GM19468 (cell line): Measurements from ENCODE around the gene TP53TG5.

Source experiments
- ATAC-seq: cut with Tn5 transposase; IDR thresholded peaks from one replicate; pipeline ENCODE4 v1.9.1; 2021; ENCODE audit warnings: mild to moderate bottlenecking, moderate library complexity, moderate number of reproducible peaks; ENCODE audit not compliant: unreplicated experiment; ENCODE audit errors: extremely low read depth

The TP53TG5 gene

GRCh38 chr20:45406260-45407066 is 28.3 kb upstream of the TP53TG5 start:
- no peak for ATAC-seq

DNA sequence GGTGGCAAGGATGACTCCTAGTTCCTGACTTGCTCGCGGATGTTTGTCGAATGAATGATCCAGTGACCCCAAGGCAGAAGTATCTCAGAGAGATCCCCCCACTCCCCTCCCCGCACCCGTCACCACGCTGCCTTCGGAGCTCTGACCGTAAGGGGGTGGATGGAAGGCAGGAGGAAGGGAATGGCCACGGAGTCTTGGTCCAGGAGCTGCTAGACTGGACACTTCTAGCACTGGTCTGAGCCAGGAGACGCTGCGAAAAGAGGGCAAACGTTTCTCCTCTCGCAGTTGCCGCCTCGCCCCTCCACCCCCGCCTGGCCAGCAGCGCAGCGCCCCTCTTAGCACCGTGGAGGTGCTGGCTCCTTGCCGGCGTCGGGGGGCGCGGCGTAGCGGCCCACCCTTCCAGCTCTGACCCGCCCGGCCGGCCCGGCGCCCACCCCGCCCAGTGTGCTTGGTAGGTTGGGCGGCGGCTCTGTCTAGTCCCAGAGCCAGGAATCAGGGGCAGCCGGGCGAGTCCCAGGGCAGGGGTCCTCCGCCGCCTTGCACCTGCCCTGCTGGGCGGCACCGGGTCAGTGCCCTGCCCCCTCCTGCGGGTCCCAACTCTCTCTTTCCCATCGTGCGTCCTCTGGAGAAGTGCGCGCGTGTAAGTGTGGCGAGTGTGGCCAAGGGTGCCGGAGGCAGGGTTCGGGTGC is 27.6 kb upstream of the TP53TG5 start:
- no peak for ATAC-seq

- no peak for ATAC-seq
These were observed 26.3 kb upstream of the TP53TG5 start for GRCh38 chr20:45404438-45404837.

- ATAC-seq, result no peak
These were observed 24.8 kb upstream of the TP53TG5 start for GRCh38 chr20:45402946-45403345.

- ATAC-seq, result no peak
These were observed 22.4 kb upstream of the TP53TG5 start for GRCh38 chr20:45400346-45401031.

GRCh38 chr20:45399018-45399417 is 20.9 kb upstream of the TP53TG5 start:
- no peak for ATAC-seq

- no peak for ATAC-seq
These were observed 16.9 kb upstream of the TP53TG5 start for GRCh38 chr20:45395114-45395415.

GRCh38 chr20:45394221-45395113 is 16.3 kb upstream of the TP53TG5 start:
- no peak for ATAC-seq

DNA sequence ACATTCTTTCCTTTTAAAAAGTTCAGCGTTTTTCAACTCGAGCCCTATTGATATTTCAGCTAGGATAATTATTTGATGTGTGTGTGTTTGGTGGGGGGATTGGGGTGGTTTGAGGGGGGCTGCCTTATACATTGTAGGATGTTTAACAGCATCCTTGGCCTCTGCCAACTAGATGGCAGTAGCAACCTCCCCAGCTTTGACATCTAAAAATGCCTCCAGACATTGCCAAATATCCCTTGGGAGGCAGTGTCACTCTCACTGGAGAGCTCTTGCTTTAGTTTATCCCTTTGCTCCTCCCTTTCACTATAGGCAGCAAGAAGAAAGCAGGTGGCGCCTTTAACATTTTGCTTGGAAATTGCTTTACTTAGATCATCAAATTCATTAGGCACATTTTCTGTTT is 14.6 kb upstream of the TP53TG5 start:
- no peak for ATAC-seq

DNA sequence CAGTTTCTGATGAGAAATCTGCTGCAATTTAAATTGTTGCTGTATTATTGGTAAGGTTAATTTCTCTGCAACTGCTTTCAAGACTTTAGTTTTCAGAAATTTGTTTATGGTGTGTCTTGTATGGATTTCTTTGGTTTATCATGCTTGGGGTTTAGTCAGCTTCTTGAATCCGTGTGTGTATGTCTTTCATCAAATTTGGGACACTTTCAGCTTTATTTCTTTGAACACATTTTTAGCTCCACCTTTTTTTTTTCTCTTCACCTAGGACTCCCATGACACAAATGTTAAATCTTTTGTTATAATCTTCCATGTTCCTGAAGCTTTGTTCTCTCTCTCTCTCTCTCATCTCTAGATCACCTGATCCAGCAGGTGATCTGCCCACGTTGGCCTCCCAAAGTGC is 13.4 kb upstream of the TP53TG5 start:
- ATAC-seq, result no peak

DNA sequence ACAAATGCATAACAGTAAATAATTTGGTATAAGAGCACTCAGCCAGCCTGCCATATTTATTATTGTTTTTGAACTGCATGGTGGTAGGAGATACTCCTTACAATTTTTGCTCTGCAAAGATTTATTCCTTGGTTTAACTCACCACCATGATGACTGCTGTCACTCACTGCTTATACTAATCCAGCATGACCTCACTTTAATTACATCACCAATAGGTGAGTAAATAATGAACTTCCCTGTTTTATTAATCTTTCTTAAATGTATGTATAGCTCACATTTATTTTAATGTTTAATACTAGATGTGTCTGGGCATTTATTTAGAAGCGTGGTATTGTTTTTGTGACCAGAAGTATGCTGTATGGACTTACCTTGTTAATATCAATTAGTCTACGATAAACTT is 12.8 kb upstream of the TP53TG5 start:
- no peak for ATAC-seq

- no peak for ATAC-seq
These were observed 9.1 kb upstream of the TP53TG5 start for GRCh38 chr20:45387274-45387673.

DNA sequence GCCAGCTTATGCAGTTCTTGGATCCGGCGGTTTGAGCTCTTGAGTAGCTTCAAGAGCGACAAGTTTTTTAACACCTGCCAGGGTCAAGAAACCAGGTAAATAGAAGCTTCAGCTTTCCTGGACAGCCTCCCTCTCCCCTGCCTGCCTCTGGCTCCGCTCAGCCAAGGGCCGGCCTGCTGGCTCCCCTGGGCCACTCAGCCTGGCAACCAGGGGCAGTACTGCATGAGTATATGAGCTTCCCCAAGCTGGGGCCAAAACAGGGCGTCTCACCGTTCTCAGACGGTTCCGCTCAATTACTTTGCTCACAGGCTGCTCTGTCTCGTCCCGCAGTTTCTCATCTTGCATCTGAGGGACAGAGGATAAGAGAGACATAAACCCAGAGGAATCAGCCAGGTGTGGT is 856 bp downstream of the TP53TG5 start:
- no peak for ATAC-seq

- ATAC-seq, result no peak
These were observed 3.2 kb downstream of the TP53TG5 start for GRCh38 chr20:45374966-45375365.

DNA sequence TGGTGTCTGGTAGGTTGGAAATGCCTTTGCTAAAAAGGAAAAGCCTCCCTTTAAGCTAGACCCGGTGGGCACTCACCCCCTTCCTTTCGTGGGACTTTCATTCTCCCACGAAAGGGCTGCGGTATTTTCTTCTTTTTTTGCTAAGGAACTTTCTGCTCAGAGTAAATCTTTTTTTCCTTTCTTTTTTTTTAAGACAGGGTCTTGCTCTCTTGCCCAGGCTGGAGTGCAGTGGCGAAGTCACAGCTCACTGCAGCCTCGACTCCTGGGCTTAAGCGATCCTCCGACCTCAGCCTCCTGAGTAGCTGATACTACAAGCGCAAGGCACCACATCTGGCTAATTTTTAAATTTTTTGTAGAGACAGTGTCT is 4.0 kb downstream of the TP53TG5 start:
- ATAC-seq, result no peak

DNA sequence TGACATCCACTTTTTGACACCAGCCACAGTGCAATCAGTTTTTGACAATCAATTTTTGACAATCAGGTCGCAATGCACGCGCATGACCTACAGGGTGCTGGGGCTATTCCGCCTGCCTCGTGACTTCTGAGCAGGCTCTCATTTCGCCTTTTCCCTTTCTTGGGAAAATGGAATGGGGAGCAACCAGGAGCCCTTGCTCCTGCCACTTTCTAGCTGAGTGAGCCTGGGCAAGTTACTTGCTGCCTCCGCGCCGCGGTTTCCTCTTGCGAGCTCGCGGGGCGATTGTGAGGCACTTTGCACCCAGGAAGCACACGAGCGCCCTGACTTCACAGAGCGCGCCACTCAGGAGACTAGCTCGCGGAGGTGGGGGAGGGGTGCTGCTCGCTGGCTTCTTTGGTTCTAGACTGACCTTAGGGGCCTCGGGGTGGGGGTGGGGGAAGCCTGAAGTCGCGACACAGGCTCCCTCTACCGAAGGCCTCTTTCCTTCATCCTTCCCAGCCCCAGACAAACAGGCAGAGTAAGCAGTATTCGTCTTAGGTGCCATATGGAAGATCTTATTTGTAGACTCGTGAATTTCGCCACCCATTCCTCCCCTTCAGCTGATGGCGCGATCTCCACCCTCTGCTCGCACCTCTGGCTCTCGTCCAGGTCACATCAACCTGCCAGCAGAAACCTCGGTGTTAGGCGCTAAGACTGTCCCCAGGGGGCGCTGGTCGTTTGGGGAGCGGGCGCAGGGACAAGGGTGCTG is 4.6 kb downstream of the TP53TG5 start:
- ATAC-seq, result no peak

- ATAC-seq, result no peak
These were observed 5.3 kb downstream of the TP53TG5 start for GRCh38 chr20:45372646-45373352.

DNA sequence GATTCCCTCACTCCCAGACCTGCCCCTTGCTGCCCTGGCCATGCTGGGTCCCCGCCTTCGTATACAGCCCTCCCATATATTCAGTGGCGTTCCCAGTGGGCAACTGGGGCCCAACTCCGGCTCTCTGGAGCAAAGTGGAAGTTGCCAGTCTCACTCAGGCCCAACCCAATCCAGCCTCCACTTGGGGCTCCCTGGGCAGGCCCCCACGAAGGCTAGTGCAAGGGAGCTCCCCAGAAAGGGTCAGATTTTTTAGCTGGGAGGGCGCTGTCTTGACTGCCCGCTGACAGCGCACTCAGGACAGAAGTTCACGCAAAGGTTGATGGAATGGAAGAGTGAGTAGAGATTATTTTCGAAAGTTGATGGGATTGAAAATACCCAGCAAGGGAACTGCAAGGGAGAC is 5.9 kb downstream of the TP53TG5 start:
- ATAC-seq, result no peak

GRCh38 chr20:45370571-45371160 is 7.5 kb downstream of the TP53TG5 start:
- no peak for ATAC-seq
